ENCODE data around the gene ZYX.

GRCh38 chr7:143410521-143411004, 29.4 kb downstream of the ZYX start:
- TF ChIP-seq SMC3 (conservative IDR thresholded peaks at IDR 0.05; ENCODE audit: poor library complexity) (no peak), CTCF (IDR thresholded peaks at IDR 0.05; ENCODE audit: poor library complexity, severe bottlenecking) (no peak)
